Measurements from ENCODE around the gene TGFB2. TPM values are rescaled to one million over a fixed set of nuclear protein-coding genes. Genes with fewer than 3 reads are reported as not detected.

The TGFB2 gene
- total RNA-seq, 5 donors from 2014 or later (not counting 1 experiment from before 2014, with no cell fraction given), result 0.06 to 0.23 (median 0.23) TPM; not detected in 2

- H3K27me3 Mint-ChIP-seq, result peaks cover 0 to 9% of the 10 kb centered on the region in 2 donors
- H3K36me3 ChIP-seq (ENCODE audit: control insufficient read depth in 2 of 2, extremely low read depth in 1 of 2, insufficient read depth in 1 of 2, low read length in 1 of 2), result no peaks in the 10 kb centered on the region
- ATAC-seq (replicated peaks in 1 of 4) (no peak), DNase-seq (no peak)
- H3K4me1 ChIP-seq (ENCODE audit: control insufficient read depth in 1 of 2, extremely low read depth in 1 of 2, insufficient read depth in 2 of 2, low read length in 2 of 2), result no peaks in the 10 kb centered on the region
- no peak overlapping the region for H3K4me3 Mint-ChIP-seq
- H3K27ac Mint-ChIP-seq, result no peak overlapping the region
- ChIA-PET POLR2A (no interaction called here), CTCF (no interaction called here)
- no peaks in the 10 kb centered on the region for H3K9me3 ChIP-seq
- no peaks in the 10 kb centered on the region for H3K4me1 Mint-ChIP-seq
- H3K27me3 ChIP-seq (replicated peaks in 1 of 2; ENCODE audit: control insufficient read depth in 2 of 2, extremely low read depth in 1 of 2, insufficient read depth in 2 of 2, low read length in 1 of 2), result peaks cover 0 to 5% of the 10 kb centered on the region in 2 experiments
- no peak overlapping the region for H3K27ac ChIP-seq (ENCODE audit: low read length)
- no peak overlapping the region for H3K4me3 ChIP-seq (ENCODE audit: control insufficient read depth in 1 of 2, extremely low read depth in 1 of 2, low read length in 1 of 2)
- no peaks in the 10 kb centered on the region for H3K36me3 Mint-ChIP-seq
- no CpG with 5 or more reads among the region's 1 CpG for WGBS (ENCODE audit: insufficient coverage)
- H3K9me3 Mint-ChIP-seq, result no peaks in the 10 kb centered on the region
Measured at GRCh38 chr1:218430346-218430745, 85.2 kb downstream of the TGFB2 start.

- H3K27ac Mint-ChIP-seq, result no peak overlapping the region
- no peaks in the 10 kb centered on the region for H3K36me3 Mint-ChIP-seq
- Histone ChIP-seq H3K36me3 (ENCODE audit: control insufficient read depth in 2 of 2, extremely low read depth in 1 of 2, insufficient read depth in 1 of 2, low read length in 1 of 2) (no peaks in the 10 kb centered on the region), H3K9me3 (no peaks in the 10 kb centered on the region), H3K27ac (ENCODE audit: low read length) (no peak overlapping the region), H3K4me3 (ENCODE audit: control insufficient read depth in 1 of 2, extremely low read depth in 1 of 2, low read length in 1 of 2) (no peak overlapping the region), H3K27me3 (replicated peaks in 1 of 2; ENCODE audit: control insufficient read depth in 2 of 2, extremely low read depth in 1 of 2, insufficient read depth in 2 of 2, low read length in 1 of 2) (peaks cover 0 to 5% of the 10 kb centered on the region in 2 experiments), H3K4me1 (ENCODE audit: control insufficient read depth in 1 of 2, extremely low read depth in 1 of 2, insufficient read depth in 2 of 2, low read length in 2 of 2) (no peaks in the 10 kb centered on the region)
- CTCF ChIA-PET, result no interaction called here
- no peaks in the 10 kb centered on the region for H3K9me3 Mint-ChIP-seq
- no peak overlapping the region for H3K4me3 Mint-ChIP-seq
- peaks cover 0 to 9% of the 10 kb centered on the region in 2 donors for H3K27me3 Mint-ChIP-seq
- POLR2A ChIA-PET, result no interaction called here
- no peaks in the 10 kb centered on the region for H3K4me1 Mint-ChIP-seq
- ATAC-seq (replicated peaks in 1 of 4), result no peak
- no CpG with 5 or more reads among the region's 2 CpGs for WGBS (ENCODE audit: insufficient coverage)
- no peak for DNase-seq
Measured at GRCh38 chr1:218430822-218431221, 85.7 kb downstream of the TGFB2 start.

- no CpG with 5 or more reads among the region's 1 CpG for WGBS (ENCODE audit: insufficient coverage)
- H3K9me3 Mint-ChIP-seq, result no peaks in the 10 kb centered on the region
- Histone ChIP-seq H3K27ac (ENCODE audit: low read length) (no peak overlapping the region), H3K9me3 (no peaks in the 10 kb centered on the region), H3K36me3 (ENCODE audit: control insufficient read depth in 2 of 2, extremely low read depth in 1 of 2, insufficient read depth in 1 of 2, low read length in 1 of 2) (no peaks in the 10 kb centered on the region), H3K4me3 (ENCODE audit: control insufficient read depth in 1 of 2, extremely low read depth in 1 of 2, low read length in 1 of 2) (no peak overlapping the region), H3K4me1 (ENCODE audit: control insufficient read depth in 1 of 2, extremely low read depth in 1 of 2, insufficient read depth in 2 of 2, low read length in 2 of 2) (no peaks in the 10 kb centered on the region), H3K27me3 (replicated peaks in 1 of 2; ENCODE audit: control insufficient read depth in 2 of 2, extremely low read depth in 1 of 2, insufficient read depth in 2 of 2, low read length in 1 of 2) (peaks cover 0 to 5% of the 10 kb centered on the region in 2 experiments)
- no peak overlapping the region for H3K4me3 Mint-ChIP-seq
- no peaks in the 10 kb centered on the region for H3K36me3 Mint-ChIP-seq
- no peak overlapping the region for H3K27ac Mint-ChIP-seq
- no peak for ATAC-seq (replicated peaks in 1 of 4)
- no peaks in the 10 kb centered on the region for H3K4me1 Mint-ChIP-seq
- no peak for DNase-seq
- POLR2A ChIA-PET, result no interaction called here
- H3K27me3 Mint-ChIP-seq, result peaks cover 0 to 9% of the 10 kb centered on the region in 2 donors
- CTCF ChIA-PET, result no interaction called here
Measured at GRCh38 chr1:218431476-218431875, 86.3 kb downstream of the TGFB2 start.

DNA sequence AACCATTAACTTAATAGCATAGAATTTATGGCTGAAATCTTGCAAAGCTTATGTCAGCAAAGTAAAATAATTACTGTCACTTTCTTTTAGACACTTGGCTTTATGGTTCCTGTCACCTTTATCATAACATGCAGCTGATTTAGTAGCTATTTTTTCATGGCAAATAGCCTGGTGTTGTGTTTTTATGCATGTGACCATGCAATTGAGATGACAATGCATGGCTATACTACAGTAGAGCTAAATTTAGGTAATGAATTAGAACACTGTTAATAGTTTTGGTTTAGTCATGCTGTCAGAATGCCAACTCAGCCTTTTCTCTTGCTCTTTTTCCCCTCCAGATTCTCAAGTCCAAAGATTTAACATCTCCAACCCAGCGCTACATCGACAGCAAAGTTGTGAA lies 88.6 kb downstream of the TGFB2 start:
- Mint-ChIP-seq H3K36me3 (no peaks in the 10 kb centered on the region), H3K27ac (no peak overlapping the region), H3K9me3 (no peaks in the 10 kb centered on the region), H3K4me3 (no peak overlapping the region), H3K4me1 (no peaks in the 10 kb centered on the region), H3K27me3 (peaks cover 0 to 13% of the 10 kb centered on the region in 2 donors)
- no peak overlapping the region for H3K4me3 ChIP-seq (ENCODE audit: control insufficient read depth in 1 of 2, extremely low read depth in 1 of 2, low read length in 1 of 2)
- DNase-seq (no peak), ATAC-seq (replicated peaks in 1 of 4) (no peak)
- POLR2A ChIA-PET, result no interaction called here
- H3K9me3 ChIP-seq, result no peaks in the 10 kb centered on the region
- no peak overlapping the region for H3K27ac ChIP-seq (ENCODE audit: low read length)
- H3K27me3 ChIP-seq (replicated peaks in 1 of 2; ENCODE audit: control insufficient read depth in 2 of 2, extremely low read depth in 1 of 2, insufficient read depth in 2 of 2, low read length in 1 of 2), result peaks cover 0 to 5% of the 10 kb centered on the region in 2 experiments
- no peaks in the 10 kb centered on the region for H3K4me1 ChIP-seq (ENCODE audit: control insufficient read depth in 1 of 2, extremely low read depth in 1 of 2, insufficient read depth in 2 of 2, low read length in 2 of 2)
- CTCF ChIA-PET, result no interaction called here
- 100% methylated on average over 2 of the region's 2 CpGs for WGBS (ENCODE audit: insufficient coverage)
- no peaks in the 10 kb centered on the region for H3K36me3 ChIP-seq (ENCODE audit: control insufficient read depth in 2 of 2, extremely low read depth in 1 of 2, insufficient read depth in 1 of 2, low read length in 1 of 2)

GRCh38 chr1:218435528-218435927 lies 90.4 kb downstream of the TGFB2 start:
- H3K4me1 Mint-ChIP-seq, result no peaks in the 10 kb centered on the region
- Histone ChIP-seq H3K9me3 (no peaks in the 10 kb centered on the region), H3K27ac (ENCODE audit: low read length) (no peak overlapping the region), H3K4me3 (ENCODE audit: control insufficient read depth in 1 of 2, extremely low read depth in 1 of 2, low read length in 1 of 2) (no peak overlapping the region), H3K27me3 (replicated peaks in 1 of 2; ENCODE audit: control insufficient read depth in 2 of 2, extremely low read depth in 1 of 2, insufficient read depth in 2 of 2, low read length in 1 of 2) (peaks cover 0 to 5% of the 10 kb centered on the region in 2 experiments), H3K4me1 (ENCODE audit: control insufficient read depth in 1 of 2, extremely low read depth in 1 of 2, insufficient read depth in 2 of 2, low read length in 2 of 2) (no peaks in the 10 kb centered on the region), H3K36me3 (ENCODE audit: control insufficient read depth in 2 of 2, extremely low read depth in 1 of 2, insufficient read depth in 1 of 2, low read length in 1 of 2) (no peaks in the 10 kb centered on the region)
- H3K9me3 Mint-ChIP-seq, result no peaks in the 10 kb centered on the region
- no peak for DNase-seq
- ATAC-seq (replicated peaks in 1 of 4), result no peak
- H3K27ac Mint-ChIP-seq, result no peak overlapping the region
- CTCF ChIA-PET, result no interaction called here
- no peaks in the 10 kb centered on the region for H3K36me3 Mint-ChIP-seq
- H3K27me3 Mint-ChIP-seq, result peaks cover 0 to 13% of the 10 kb centered on the region in 2 donors
- WGBS (ENCODE audit: insufficient coverage), result 92% methylated on average over 3 of the region's 5 CpGs
- no peak overlapping the region for H3K4me3 Mint-ChIP-seq
- POLR2A ChIA-PET, result interaction anchor here in 1 of 2 donors (0.6 kb wide), 1 partner anchor 166 kb away, joined by 9 read pairs; no protein-coding TSS in a partner anchor

- no peaks in the 10 kb centered on the region for H3K4me1 Mint-ChIP-seq
Measured at GRCh38 chr1:218436346-218436745, 91.2 kb downstream of the TGFB2 start.

DNA sequence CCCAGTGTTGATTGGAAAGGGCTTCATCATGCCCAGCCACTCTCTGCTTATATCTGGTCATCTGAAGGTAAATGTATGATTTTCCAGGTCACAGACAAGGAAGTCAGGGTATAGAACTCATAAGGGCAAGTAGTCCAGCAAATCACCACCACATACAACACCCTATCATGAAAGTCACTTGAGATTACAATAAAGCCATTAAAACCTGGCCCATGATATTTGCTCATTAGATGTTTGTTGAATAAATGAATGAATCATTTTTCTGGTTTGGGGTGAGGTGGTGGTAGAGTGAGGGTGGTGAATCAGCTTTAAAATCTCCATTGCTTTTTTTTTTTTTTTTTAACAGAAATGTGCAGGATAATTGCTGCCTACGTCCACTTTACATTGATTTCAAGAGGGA lies 91.9 kb downstream of the TGFB2 start:
- DNase-seq, result no peak
- WGBS (ENCODE audit: insufficient coverage), result 60% methylated on average over 1 of the region's 1 CpG
- POLR2A ChIA-PET, result no interaction called here
- peaks cover 0 to 16% of the 10 kb centered on the region in 2 donors for H3K27me3 Mint-ChIP-seq
- no peak overlapping the region for H3K27ac Mint-ChIP-seq
- no peaks in the 10 kb centered on the region for H3K36me3 Mint-ChIP-seq
- no peaks in the 10 kb centered on the region for H3K9me3 Mint-ChIP-seq
- Histone ChIP-seq H3K27me3 (replicated peaks in 1 of 2; ENCODE audit: control insufficient read depth in 2 of 2, extremely low read depth in 1 of 2, insufficient read depth in 2 of 2, low read length in 1 of 2) (peaks cover 0 to 5% of the 10 kb centered on the region in 2 experiments), H3K36me3 (ENCODE audit: control insufficient read depth in 2 of 2, extremely low read depth in 1 of 2, insufficient read depth in 1 of 2, low read length in 1 of 2) (no peaks in the 10 kb centered on the region), H3K9me3 (no peaks in the 10 kb centered on the region), H3K4me3 (ENCODE audit: control insufficient read depth in 1 of 2, extremely low read depth in 1 of 2, low read length in 1 of 2) (no peak overlapping the region), H3K4me1 (ENCODE audit: control insufficient read depth in 1 of 2, extremely low read depth in 1 of 2, insufficient read depth in 2 of 2, low read length in 2 of 2) (no peaks in the 10 kb centered on the region), H3K27ac (ENCODE audit: low read length) (no peak overlapping the region)
- no peak overlapping the region for H3K4me3 Mint-ChIP-seq
- CTCF ChIA-PET, result no interaction called here
- no peaks in the 10 kb centered on the region for H3K4me1 Mint-ChIP-seq
- no peak for ATAC-seq (replicated peaks in 1 of 4)

More at GRCh38 chr1:218436346-218436745, 91.2 kb downstream of the TGFB2 start:
- DNase-seq (no peak), ATAC-seq (replicated peaks in 1 of 4) (no peak)
- Mint-ChIP-seq H3K27ac (no peak overlapping the region), H3K9me3 (no peaks in the 10 kb centered on the region), H3K4me3 (no peak overlapping the region), H3K36me3 (no peaks in the 10 kb centered on the region), H3K27me3 (peaks cover 0 to 13% of the 10 kb centered on the region in 2 donors)
- ChIA-PET POLR2A (no interaction called here), CTCF (no interaction called here)
- no peaks in the 10 kb centered on the region for H3K9me3 ChIP-seq
- no peak overlapping the region for H3K27ac ChIP-seq (ENCODE audit: low read length)
- no peaks in the 10 kb centered on the region for H3K4me1 ChIP-seq (ENCODE audit: control insufficient read depth in 1 of 2, extremely low read depth in 1 of 2, insufficient read depth in 2 of 2, low read length in 2 of 2)
- no peaks in the 10 kb centered on the region for H3K36me3 ChIP-seq (ENCODE audit: control insufficient read depth in 2 of 2, extremely low read depth in 1 of 2, insufficient read depth in 1 of 2, low read length in 1 of 2)
- no peak overlapping the region for H3K4me3 ChIP-seq (ENCODE audit: control insufficient read depth in 1 of 2, extremely low read depth in 1 of 2, low read length in 1 of 2)
- no CpG with 5 or more reads among the region's 1 CpG for WGBS (ENCODE audit: insufficient coverage)
- peaks cover 0 to 5% of the 10 kb centered on the region in 2 experiments for H3K27me3 ChIP-seq (replicated peaks in 1 of 2; ENCODE audit: control insufficient read depth in 2 of 2, extremely low read depth in 1 of 2, insufficient read depth in 2 of 2, low read length in 1 of 2)
